Body of pancreas (tissue), 4 donors: ENCODE measurements around the gene KRT72. TPM values are rescaled to one million over a fixed set of nuclear protein-coding genes. Genes with fewer than 3 reads are reported as not detected.

Experiments
- ATAC-seq: fragments of 150-250 bp; one replicate; pipeline ENCODE4 v1.9.1; 2016
- DNase-seq, 4 donors: peaks; one replicate each; pipeline ENCODE4 v3.0.0-alpha.2; 2019
- H3K27ac ChIP-seq, 4 donors: fragments of 200-600 bp; sonication (generic); 1 replicate in 3 of 4; 2 replicates in 1 of 4; pipeline versions ENCODE4 v1.5.1 to v1.6.1; 2016 to 2019; ENCODE audit warnings: mild to moderate bottlenecking in 1 of 4, mixed read lengths in 1 of 4, moderate library complexity in 1 of 4
- H3K27me3 ChIP-seq, 2 donors: fragments of 200-600 bp; sonication (generic); one replicate each; pipeline ENCODE4 v1.6.0; 2016; ENCODE audit warnings: mild to moderate bottlenecking in 1 of 2
- H3K36me3 ChIP-seq, 2 donors: fragments of 200-600 bp; sonication (generic); replicated peaks in 1 of 2; 2 replicates each; pipeline ENCODE4 v1.5.1; 2016; ENCODE audit warnings: low read depth in 2 of 2; ENCODE audit not compliant: insufficient read depth in 1 of 2
- H3K4me1 ChIP-seq: fragments of 200-600 bp; sonication (generic); one replicate; pipeline ENCODE4 v1.6.0; 2016
- H3K4me3 ChIP-seq, 2 donors: fragments of 200-600 bp; sonication (generic); 1 replicate in 1 of 2; 2 replicates in 1 of 2; pipeline ENCODE4 v1.5.1; 2016 to 2019
- H3K9me3 ChIP-seq, 3 donors: fragments of 200-600 bp; sonication (generic); 1 replicate in 2 of 3; 2 replicates in 1 of 3; pipeline ENCODE4 v1.5.1; 2016
- POLR2A ChIP-seq, 3 donors: fragments of 450-650 bp; IDR thresholded peaks; one replicate each; pipeline ENCODE4 v1.6.1; 2016; ENCODE audit warnings: antibody characterized with exemption in 3 of 3, mild to moderate bottlenecking in 2 of 3
- WGBS, 2 donors: methylation state at CpG; one replicate each; pipeline ENCODE4 v1.1.5; 2017; 5-methylcytosine and 5-hydroxymethylcytosine counted together
- intact Hi-C: fragments of 100-400 bp; cut with DNase I; formaldehyde crosslinking; loops from one replicate; pipeline ENCODE4 v1.15.1; 2023
- total RNA-seq, 2 donors: library from RNA; depleted of rRNA; stranded (reverse); fragments of >200 nt; gene quantifications; one replicate each; pipeline ENCODE4 v1.1.0, GENCODE V29; 2016
- TF ChIP-seq, protein P1 (sequence below), 7 experiments: fragments of 450-650 bp in 4 of 7; fragments of 200-600 bp in 3 of 7; sonication (generic) in 3 of 7; IDR thresholded peaks; one replicate each; pipeline ENCODE4 v1.5.1; 2016 to 2019; ENCODE audit warnings: antibody characterized with exemption in 7 of 7

The KRT72 gene
- total RNA-seq, 2 donors from 2014 or later = not detected

- 79 to 89% methylated on average over 5 of the region's 5 CpGs for WGBS, 2 donors
- intact Hi-C loops = no loop called here
Measured at GRCh38 chr12:52622349-52622748, 21.1 kb upstream of the KRT72 start.

GRCh38 chr12:52618866-52619265 lies 17.6 kb upstream of the KRT72 start:
- no peak overlapping the region for H3K4me3 ChIP-seq
- DNase-seq = no peak
- no peaks in the 10 kb centered on the region for H3K27me3 ChIP-seq
- no peak for ATAC-seq
- H3K4me1 ChIP-seq = no peaks in the 10 kb centered on the region
- no peak overlapping the region for H3K27ac ChIP-seq
- H3K36me3 ChIP-seq = no peaks in the 10 kb centered on the region
- TF ChIP-seq, protein P1, sequence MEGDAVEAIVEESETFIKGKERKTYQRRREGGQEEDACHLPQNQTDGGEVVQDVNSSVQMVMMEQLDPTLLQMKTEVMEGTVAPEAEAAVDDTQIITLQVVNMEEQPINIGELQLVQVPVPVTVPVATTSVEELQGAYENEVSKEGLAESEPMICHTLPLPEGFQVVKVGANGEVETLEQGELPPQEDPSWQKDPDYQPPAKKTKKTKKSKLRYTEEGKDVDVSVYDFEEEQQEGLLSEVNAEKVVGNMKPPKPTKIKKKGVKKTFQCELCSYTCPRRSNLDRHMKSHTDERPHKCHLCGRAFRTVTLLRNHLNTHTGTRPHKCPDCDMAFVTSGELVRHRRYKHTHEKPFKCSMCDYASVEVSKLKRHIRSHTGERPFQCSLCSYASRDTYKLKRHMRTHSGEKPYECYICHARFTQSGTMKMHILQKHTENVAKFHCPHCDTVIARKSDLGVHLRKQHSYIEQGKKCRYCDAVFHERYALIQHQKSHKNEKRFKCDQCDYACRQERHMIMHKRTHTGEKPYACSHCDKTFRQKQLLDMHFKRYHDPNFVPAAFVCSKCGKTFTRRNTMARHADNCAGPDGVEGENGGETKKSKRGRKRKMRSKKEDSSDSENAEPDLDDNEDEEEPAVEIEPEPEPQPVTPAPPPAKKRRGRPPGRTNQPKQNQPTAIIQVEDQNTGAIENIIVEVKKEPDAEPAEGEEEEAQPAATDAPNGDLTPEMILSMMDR (IDR thresholded peaks at IDR 0.05) = no peak
- no peak for TF ChIP-seq POLR2A (IDR thresholded peaks at IDR 0.05)
- no peaks in the 10 kb centered on the region for H3K9me3 ChIP-seq
- intact Hi-C loops = no loop called here
- WGBS, 2 donors = 54 to 62% methylated on average over 2 of the region's 2 CpGs

More at GRCh38 chr12:52622349-52622748, 21.1 kb upstream of the KRT72 start:
- H3K36me3 ChIP-seq = no peaks in the 10 kb centered on the region
- no peak for TF ChIP-seq POLR2A (IDR thresholded peaks at IDR 0.05)
- TF ChIP-seq, protein P1 (IDR thresholded peaks at IDR 0.05) = no peak
- H3K27ac ChIP-seq = no peak overlapping the region
- H3K9me3 ChIP-seq = no peaks in the 10 kb centered on the region
- DNase-seq = no peak
- H3K4me1 ChIP-seq = no peaks in the 10 kb centered on the region
- no peaks in the 10 kb centered on the region for H3K27me3 ChIP-seq
- no peak overlapping the region for H3K4me3 ChIP-seq
- no peak for ATAC-seq

GRCh38 chr12:52618216-52618615 lies 17.0 kb upstream of the KRT72 start, which contains the start of gene KRT73:
KRT73 (minus strand) TSS chr12:52618559; CDS start chr12:52618524, 35 bp downstream.
- Histone ChIP-seq H3K9me3 (no peaks in the 10 kb centered on the region), H3K4me3 (no peak within 1 kb of the TSS), H3K4me1 (no peaks in the 10 kb centered on the region), H3K36me3 (no peaks in the 10 kb centered on the region), H3K27me3 (no peaks in the 10 kb centered on the region), H3K27ac (no peak within 1 kb of the TSS)
- intact Hi-C loops = no loop called here
- no peak for ATAC-seq
- DNase-seq = no peak
- 57 to 70% methylated on average over 8 to 14 of the region's 14 CpGs for WGBS, 2 donors
- TF ChIP-seq, protein P1 (IDR thresholded peaks at IDR 0.05) = no peak
- TF ChIP-seq POLR2A (IDR thresholded peaks at IDR 0.05) = no peak

GRCh38 chr12:52617403-52617785 lies 16.1 kb upstream of the KRT72 start:
- Histone ChIP-seq H3K36me3 (no peaks in the 10 kb centered on the region), H3K9me3 (no peaks in the 10 kb centered on the region), H3K27ac (no peak overlapping the region), H3K4me3 (no peak overlapping the region), H3K4me1 (no peaks in the 10 kb centered on the region), H3K27me3 (no peaks in the 10 kb centered on the region)
- intact Hi-C loops = no loop called here
- no peak for TF ChIP-seq POLR2A (IDR thresholded peaks at IDR 0.05)
- TF ChIP-seq, protein P1 (IDR thresholded peaks at IDR 0.05) = no peak
- 63 to 70% methylated on average over 6 to 7 of the region's 7 CpGs for WGBS, 2 donors
- ATAC-seq (no peak), DNase-seq (no peak)

DNA sequence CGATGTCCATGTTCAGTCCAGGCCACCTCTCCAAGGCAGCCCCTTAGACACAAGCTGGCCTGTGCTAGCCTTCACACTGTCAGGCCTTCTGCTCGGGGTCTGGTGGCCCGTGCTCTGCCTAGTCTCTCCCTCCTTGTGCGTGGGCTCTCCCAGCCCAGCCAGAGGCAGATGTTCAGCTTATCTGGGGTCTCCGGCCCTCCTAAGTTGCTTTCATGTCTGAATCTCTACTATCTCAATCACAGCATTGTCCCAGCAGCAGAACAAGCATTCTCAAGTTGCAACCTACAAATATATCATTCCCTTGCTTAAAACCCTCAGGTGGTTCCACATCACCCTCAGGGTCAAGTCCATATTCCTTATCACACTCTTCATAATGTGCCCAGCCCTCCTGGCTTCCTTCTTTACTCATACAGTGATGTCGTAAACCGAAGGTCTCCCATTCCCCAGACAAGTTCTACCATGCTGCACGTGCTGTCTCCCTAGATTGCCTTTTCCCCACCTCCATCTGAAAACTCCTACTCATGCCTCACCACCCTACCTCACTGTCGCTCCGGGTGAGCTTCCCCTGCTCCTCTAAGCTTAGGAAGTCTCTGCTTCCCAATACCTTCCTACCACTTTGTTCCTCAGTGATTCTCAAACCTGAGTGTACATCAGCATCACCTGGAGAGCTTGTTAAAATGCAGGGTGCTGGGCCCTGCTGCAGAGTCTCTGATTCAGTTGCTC lies 15.6 kb upstream of the KRT72 start:
- no peaks in the 10 kb centered on the region for H3K36me3 ChIP-seq
- WGBS, 2 donors = 71 to 75% methylated on average over 10 of the region's 10 CpGs
- H3K27me3 ChIP-seq = no peaks in the 10 kb centered on the region
- H3K4me3 ChIP-seq = no peak overlapping the region
- ATAC-seq (no peak), DNase-seq (no peak)
- TF ChIP-seq POLR2A (IDR thresholded peaks at IDR 0.05) = no peak
- TF ChIP-seq, protein P1 (IDR thresholded peaks at IDR 0.05) = no peak
- H3K27ac ChIP-seq = no peak overlapping the region
- no peaks in the 10 kb centered on the region for H3K9me3 ChIP-seq
- H3K4me1 ChIP-seq = no peaks in the 10 kb centered on the region
- intact Hi-C loops = no loop called here
